ENCODE results near the gene PRDM7. TPM values are rescaled to one million over a fixed set of nuclear protein-coding genes. Genes with fewer than 3 reads are reported as not detected.

The PRDM7 gene
- total RNA-seq, 1 donor from 2014 or later = not detected

DNA sequence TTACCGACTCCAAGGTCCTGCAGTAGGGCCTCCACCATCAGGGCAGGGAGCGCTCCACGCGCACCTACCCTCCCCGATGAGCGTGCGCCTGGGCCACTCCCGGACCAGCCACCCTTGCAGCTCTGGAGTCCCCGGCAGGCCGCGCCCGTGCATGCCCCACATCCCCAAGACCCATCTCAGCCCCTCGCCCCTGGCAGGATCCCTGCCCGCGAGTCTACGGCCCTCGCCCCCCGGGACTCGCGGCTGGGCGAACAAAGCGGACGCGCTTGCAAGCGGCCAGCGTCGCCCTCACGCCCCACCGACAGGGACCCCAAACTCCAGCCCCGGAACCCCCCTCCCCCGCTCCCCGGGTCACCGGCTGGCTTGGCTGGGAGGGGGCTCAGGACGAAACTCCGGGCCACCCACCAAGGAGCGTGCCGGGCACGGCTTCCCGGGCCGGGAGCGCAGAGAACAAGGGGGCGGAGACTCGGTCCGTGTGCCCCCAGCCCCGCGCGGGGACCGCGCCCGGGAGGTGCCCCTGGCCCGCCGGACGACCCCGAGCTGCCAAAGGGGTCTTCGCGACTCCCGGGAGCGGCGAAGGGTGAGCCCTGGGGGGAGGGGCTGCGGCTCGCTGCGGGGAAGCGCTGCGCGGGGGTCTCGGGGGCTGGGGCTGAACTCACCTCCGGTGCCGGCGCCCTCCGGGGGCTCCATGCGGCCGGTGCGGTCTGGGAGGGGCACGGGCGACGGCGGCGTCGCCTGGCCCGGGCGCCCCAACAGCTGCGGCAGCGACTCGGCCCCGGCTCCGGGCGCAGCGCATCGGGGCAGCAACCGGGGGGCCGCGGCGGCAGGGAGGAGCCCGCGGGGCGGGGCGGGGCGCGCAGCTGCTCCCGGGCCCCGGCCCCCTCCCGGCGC, 58.2 kb downstream of the PRDM7 start, which contains the start of gene DBNDD1:
DBNDD1 (minus strand) TSS at position 805 of the 891 bp plus-strand sequence; CDS start at position 690, 115 bp downstream.
- Histone ChIP-seq H3K4me2 (ENCODE audit: low read length) (peak within 1 kb of the TSS; percentile 92), H2AFZ (ENCODE audit: low read depth, low read length) (peak within 1 kb of the TSS; percentile 72), H3K9ac (ENCODE audit: low read length) (peak within 1 kb of the TSS; percentile 82), H3K27ac (ENCODE audit: low read depth, low read length) (peak within 1 kb of the TSS; percentile 90), H3K79me2 (ENCODE audit: insufficient read depth, low read length) (peaks cover 9% of the 10 kb centered on the region), H3K27me3 (ENCODE audit: insufficient read depth, low read length) (no peaks in the 10 kb centered on the region), H3K4me3 (ENCODE audit: insufficient read depth, low read depth, low read length) (peak within 1 kb of the TSS; percentile 56), H3K9me3 (ENCODE audit: insufficient read depth, low read depth, low read length) (no peaks in the 10 kb centered on the region), H4K20me1 (ENCODE audit: insufficient read depth, low read length) (peaks cover 9% of the 10 kb centered on the region), H3K4me1 (ENCODE audit: insufficient read depth, low read length) (peaks cover 35% of the 10 kb centered on the region), H3K36me3 (ENCODE audit: insufficient read depth, low read length) (no peaks in the 10 kb centered on the region)
- DNase-seq (ENCODE audit: low read depth) = no peak
- Mint-ChIP-seq H3K36me3 (ENCODE audit: low read depth, unreplicated experiment) (no peaks in the 10 kb centered on the region), H3K9me3 (ENCODE audit: unreplicated experiment) (no peaks in the 10 kb centered on the region), H3K4me1 (ENCODE audit: low read depth, unreplicated experiment) (peaks cover 27% of the 10 kb centered on the region), H3K4me3 (ENCODE audit: unreplicated experiment) (peak within 1 kb of the TSS; percentile 90), H3K27ac (ENCODE audit: unreplicated experiment) (peak within 1 kb of the TSS; percentile 96), H3K27me3 (ENCODE audit: low read depth, unreplicated experiment) (no peaks in the 10 kb centered on the region)
- TF ChIP-seq, protein P1, sequence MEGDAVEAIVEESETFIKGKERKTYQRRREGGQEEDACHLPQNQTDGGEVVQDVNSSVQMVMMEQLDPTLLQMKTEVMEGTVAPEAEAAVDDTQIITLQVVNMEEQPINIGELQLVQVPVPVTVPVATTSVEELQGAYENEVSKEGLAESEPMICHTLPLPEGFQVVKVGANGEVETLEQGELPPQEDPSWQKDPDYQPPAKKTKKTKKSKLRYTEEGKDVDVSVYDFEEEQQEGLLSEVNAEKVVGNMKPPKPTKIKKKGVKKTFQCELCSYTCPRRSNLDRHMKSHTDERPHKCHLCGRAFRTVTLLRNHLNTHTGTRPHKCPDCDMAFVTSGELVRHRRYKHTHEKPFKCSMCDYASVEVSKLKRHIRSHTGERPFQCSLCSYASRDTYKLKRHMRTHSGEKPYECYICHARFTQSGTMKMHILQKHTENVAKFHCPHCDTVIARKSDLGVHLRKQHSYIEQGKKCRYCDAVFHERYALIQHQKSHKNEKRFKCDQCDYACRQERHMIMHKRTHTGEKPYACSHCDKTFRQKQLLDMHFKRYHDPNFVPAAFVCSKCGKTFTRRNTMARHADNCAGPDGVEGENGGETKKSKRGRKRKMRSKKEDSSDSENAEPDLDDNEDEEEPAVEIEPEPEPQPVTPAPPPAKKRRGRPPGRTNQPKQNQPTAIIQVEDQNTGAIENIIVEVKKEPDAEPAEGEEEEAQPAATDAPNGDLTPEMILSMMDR (IDR thresholded peaks at IDR 0.05; ENCODE audit: insufficient read depth, low read depth, low read length) = no peak
- peak; percentile 44 for TF ChIP-seq EZH2 (IDR thresholded peaks at IDR 0.05; ENCODE audit: insufficient read depth, low read length)
- no peak for FAIRE-seq

DNA sequence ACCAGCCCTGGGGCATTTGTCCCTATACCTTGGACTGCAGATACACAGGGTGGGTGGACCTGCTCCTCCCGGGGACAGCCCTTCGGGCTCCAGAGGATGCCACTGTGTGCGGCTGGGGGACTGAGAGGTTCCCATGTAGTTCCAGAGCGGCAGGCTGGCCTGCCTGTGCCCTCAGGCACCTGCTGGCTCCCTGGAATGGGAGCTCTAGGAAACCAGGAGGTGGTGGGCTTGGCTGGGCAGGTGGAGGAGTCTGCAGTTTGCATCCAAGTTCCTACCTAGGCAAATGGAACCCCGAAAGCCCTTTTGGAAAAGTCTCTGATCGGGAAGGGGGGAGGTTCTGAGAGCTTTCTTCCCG, 58.9 kb downstream of the PRDM7 start:
- Histone ChIP-seq H4K20me1 (ENCODE audit: insufficient read depth, low read length) (peaks cover 9% of the 10 kb centered on the region), H3K9me3 (ENCODE audit: insufficient read depth, low read depth, low read length) (no peaks in the 10 kb centered on the region), H2AFZ (ENCODE audit: low read depth, low read length) (peak overlapping the region; percentile 72), H3K79me2 (ENCODE audit: insufficient read depth, low read length) (peaks cover 7% of the 10 kb centered on the region), H3K9ac (ENCODE audit: low read length) (peak overlapping the region; percentile 82), H3K27ac (ENCODE audit: low read depth, low read length) (no peak overlapping the region), H3K36me3 (ENCODE audit: insufficient read depth, low read length) (no peaks in the 10 kb centered on the region), H3K4me2 (ENCODE audit: low read length) (peak overlapping the region; percentile 92), H3K4me1 (ENCODE audit: insufficient read depth, low read length) (peaks cover 34% of the 10 kb centered on the region), H3K27me3 (ENCODE audit: insufficient read depth, low read length) (no peaks in the 10 kb centered on the region), H3K4me3 (ENCODE audit: insufficient read depth, low read depth, low read length) (peak overlapping the region; percentile 43)
- DNase-seq (ENCODE audit: low read depth) (no peak), FAIRE-seq (no peak)
- TF ChIP-seq EZH2 (IDR thresholded peaks at IDR 0.05; ENCODE audit: insufficient read depth, low read length) = no peak
- TF ChIP-seq, protein P1 (IDR thresholded peaks at IDR 0.05; ENCODE audit: insufficient read depth, low read depth, low read length) = no peak
- H3K27ac Mint-ChIP-seq (ENCODE audit: unreplicated experiment) = no peak overlapping the region
- H3K36me3 Mint-ChIP-seq (ENCODE audit: low read depth, unreplicated experiment) = no peaks in the 10 kb centered on the region
- no peaks in the 10 kb centered on the region for H3K27me3 Mint-ChIP-seq (ENCODE audit: low read depth, unreplicated experiment)
- H3K4me3 Mint-ChIP-seq (ENCODE audit: unreplicated experiment) = peak overlapping the region; percentile 85
- peaks cover 27% of the 10 kb centered on the region for H3K4me1 Mint-ChIP-seq (ENCODE audit: low read depth, unreplicated experiment)
- H3K9me3 Mint-ChIP-seq (ENCODE audit: unreplicated experiment) = no peaks in the 10 kb centered on the region
